NT2/D1 (cell line): ENCODE measurements around the gene TMEM11.

Experiments used
- SUZ12 ChIP-seq: IDR thresholded peaks from 2 replicates; pipeline ENCODE4 v1.6.1; 2011; ENCODE audit not compliant: insufficient read length, insufficient read depth; ENCODE audit errors: extremely low read depth
- YY1 ChIP-seq: IDR thresholded peaks from 2 replicates; pipeline ENCODE4 v1.6.1; 2011; ENCODE audit not compliant: insufficient read length, insufficient read depth
- ZNF274 ChIP-seq: IDR thresholded peaks from 2 replicates; pipeline ENCODE4 v1.6.1; 2011; ENCODE audit warnings: mild to moderate bottlenecking, low read depth, low read length

DNA sequence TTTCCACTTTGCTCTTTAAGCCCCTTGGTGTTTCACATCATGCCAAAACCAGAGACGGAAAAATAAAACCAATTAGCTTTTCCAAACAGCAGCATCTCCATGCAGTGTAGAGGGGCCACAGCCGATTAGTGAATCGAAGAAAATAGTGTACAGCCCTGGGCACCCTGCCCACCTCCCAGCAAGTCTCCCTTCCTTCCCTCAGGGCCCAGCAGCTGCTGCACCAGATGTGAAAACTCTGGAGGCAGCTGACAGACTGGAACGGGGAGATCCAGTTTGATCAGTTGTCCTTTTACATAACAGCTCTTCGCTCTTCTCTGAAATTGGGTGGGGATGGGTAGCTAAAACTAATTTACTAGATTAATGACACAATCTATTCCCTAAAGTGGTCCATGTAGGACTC, 19.3 kb downstream of the TMEM11 start:
- no peak for TF ChIP-seq ZNF274
- TF ChIP-seq YY1 = no peak
- no peak for TF ChIP-seq SUZ12
